ENCODE measurements around the gene FAM162B. TPM values are rescaled to one million over a fixed set of nuclear protein-coding genes. Genes with fewer than 3 reads are reported as not detected.

Gene FAM162B
- total and polyA plus RNA-seq, 8 donors = 5.2 to 105 (median 68.0) TPM

DNA sequence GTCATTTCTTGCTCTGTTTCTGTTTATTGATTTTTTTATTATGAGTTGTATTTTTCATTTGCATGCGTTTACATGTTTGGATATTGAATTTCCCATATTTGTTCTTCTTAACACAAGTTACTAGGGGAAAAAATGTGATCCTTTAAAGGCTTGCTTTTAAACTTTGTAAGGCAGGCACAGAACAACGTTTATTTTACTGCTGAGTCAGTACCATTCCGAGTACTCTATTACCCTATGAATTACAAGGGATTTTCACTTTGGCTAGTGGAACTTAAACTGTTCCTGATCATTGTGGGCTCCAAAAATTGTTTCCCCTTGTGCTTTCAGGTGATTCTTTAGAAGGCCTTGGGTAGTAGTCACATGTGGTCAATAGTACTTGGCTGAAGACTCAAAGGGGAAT is 28.5 kb downstream of the FAM162B start:
- peaks cover 0 to 20% of the 10 kb centered on the region in 2 donors for H3K9me3 ChIP-seq
- no peak overlapping the region for H3K27ac ChIP-seq
- no peak overlapping the region for H3K4me3 ChIP-seq
- H3K27me3 ChIP-seq = no peaks in the 10 kb centered on the region
- TF ChIP-seq, protein P1, sequence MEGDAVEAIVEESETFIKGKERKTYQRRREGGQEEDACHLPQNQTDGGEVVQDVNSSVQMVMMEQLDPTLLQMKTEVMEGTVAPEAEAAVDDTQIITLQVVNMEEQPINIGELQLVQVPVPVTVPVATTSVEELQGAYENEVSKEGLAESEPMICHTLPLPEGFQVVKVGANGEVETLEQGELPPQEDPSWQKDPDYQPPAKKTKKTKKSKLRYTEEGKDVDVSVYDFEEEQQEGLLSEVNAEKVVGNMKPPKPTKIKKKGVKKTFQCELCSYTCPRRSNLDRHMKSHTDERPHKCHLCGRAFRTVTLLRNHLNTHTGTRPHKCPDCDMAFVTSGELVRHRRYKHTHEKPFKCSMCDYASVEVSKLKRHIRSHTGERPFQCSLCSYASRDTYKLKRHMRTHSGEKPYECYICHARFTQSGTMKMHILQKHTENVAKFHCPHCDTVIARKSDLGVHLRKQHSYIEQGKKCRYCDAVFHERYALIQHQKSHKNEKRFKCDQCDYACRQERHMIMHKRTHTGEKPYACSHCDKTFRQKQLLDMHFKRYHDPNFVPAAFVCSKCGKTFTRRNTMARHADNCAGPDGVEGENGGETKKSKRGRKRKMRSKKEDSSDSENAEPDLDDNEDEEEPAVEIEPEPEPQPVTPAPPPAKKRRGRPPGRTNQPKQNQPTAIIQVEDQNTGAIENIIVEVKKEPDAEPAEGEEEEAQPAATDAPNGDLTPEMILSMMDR (IDR thresholded peaks at IDR 0.05) = no peak
- H3K4me1 ChIP-seq = no peaks in the 10 kb centered on the region
- ATAC-seq (no peak), DNase-seq (no peak)
- H3K36me3 ChIP-seq = peaks cover 0 to 32% of the 10 kb centered on the region in 2 donors
- intact Hi-C loops (cut with DNase I) = no loop called here

DNA sequence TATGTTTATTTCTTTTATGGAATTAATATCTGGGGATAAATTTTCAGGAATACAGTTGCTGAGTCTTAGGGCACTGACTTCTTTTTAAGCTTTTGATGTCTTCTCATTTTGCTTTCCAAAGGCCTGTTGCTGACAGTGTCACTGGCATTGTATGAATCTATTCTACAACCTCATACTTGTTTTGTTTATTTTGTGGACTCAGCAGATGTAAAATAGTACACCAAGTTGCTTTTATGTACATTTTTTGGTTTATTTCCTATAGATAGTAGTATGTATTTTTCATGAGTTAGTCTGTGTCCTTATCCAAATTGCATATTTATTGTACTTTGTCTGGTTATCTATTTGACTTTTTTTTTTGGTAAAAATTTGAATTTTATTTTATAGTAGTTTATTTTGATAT is 35.0 kb downstream of the FAM162B start:
- Histone ChIP-seq H3K4me1 (no peaks in the 10 kb centered on the region), H3K27ac (no peak overlapping the region), H3K27me3 (no peaks in the 10 kb centered on the region), H3K4me3 (no peak overlapping the region), H3K36me3 (peaks cover 0 to 51% of the 10 kb centered on the region in 2 donors), H3K9me3 (no peaks in the 10 kb centered on the region)
- TF ChIP-seq, protein P1 (IDR thresholded peaks at IDR 0.05) = no peak
- intact Hi-C loops (cut with DNase I) = no loop called here
- DNase-seq (no peak), ATAC-seq (no peak)

DNA sequence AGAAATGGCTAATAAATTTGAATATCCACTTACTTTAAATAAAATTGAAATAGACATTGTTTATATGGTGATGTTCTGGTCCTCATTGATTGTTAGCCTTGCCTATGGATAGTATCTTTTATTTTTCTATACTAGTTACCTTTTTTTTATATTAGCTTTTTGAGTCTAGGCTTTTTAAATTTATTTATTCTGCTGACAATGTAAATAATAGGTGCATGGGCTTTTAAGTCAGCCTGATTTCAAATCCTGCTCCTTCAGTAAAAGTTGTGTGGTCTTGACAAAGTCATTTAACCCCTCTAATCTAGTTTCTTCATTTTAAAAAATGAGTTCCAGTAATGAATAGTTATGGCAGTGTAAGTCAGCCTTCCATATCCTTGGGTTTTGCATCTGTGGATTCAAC is 38.6 kb downstream of the FAM162B start:
- intact Hi-C loops (cut with DNase I) = no loop called here
- peaks cover 0 to 61% of the 10 kb centered on the region in 2 donors for H3K36me3 ChIP-seq
- H3K27ac ChIP-seq = no peak overlapping the region
- no peak for DNase-seq
- H3K4me3 ChIP-seq = no peak overlapping the region
- no peaks in the 10 kb centered on the region for H3K9me3 ChIP-seq
- no peaks in the 10 kb centered on the region for H3K27me3 ChIP-seq
- TF ChIP-seq, protein P1 (IDR thresholded peaks at IDR 0.05) = no peak
- no peaks in the 10 kb centered on the region for H3K4me1 ChIP-seq
- no peak for ATAC-seq

DNA sequence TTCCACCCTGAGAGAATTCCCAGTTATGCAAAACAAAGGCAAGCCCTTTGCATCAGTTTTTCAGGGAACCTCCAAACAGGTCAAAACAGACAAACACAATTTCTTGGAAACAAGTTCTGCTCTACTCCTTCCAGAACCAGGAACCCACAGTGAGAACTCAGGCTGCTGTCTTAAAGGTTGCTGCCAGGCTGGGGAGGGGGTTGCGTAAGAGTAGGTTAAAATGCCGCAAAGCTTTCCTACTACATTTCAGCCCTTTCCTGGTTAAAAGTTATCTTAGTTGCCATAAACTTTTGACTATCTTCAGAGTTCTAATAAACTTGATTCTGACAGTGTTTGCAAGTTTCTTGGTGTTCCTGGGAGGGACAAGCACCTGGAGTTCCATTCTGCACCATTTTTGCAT is 50.8 kb downstream of the FAM162B start:
- ATAC-seq (no peak), DNase-seq (no peak)
- H3K9me3 ChIP-seq = no peaks in the 10 kb centered on the region
- no peak overlapping the region for H3K4me3 ChIP-seq
- TF ChIP-seq, protein P1 (IDR thresholded peaks at IDR 0.05) = no peak
- no peaks in the 10 kb centered on the region for H3K4me1 ChIP-seq
- H3K27me3 ChIP-seq = no peaks in the 10 kb centered on the region
- no peak overlapping the region for H3K27ac ChIP-seq
- H3K36me3 ChIP-seq = peaks cover 0 to 36% of the 10 kb centered on the region in 2 donors
- intact Hi-C loops (cut with DNase I) = no loop called here

DNA sequence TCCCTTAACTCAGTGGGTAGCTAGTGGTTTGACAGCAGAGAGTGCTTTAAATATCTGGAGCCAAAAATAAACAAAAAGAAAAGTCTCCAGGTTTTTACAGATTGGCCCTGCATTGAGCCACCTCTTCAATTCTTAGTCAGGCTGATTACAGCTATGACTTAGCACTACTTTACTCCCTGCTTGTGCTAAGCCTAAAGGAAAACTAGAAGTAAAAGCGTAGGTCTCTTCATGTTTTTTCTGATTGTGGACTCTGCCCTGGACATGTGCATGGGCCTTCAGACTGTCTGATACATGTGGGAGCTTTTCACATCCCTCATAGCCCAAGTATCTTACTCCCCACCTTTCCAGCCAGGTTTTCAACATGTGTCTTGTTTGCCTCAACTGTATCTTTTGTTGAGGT is 51.2 kb downstream of the FAM162B start:
- intact Hi-C loops (cut with DNase I) = no loop called here
- H3K27me3 ChIP-seq = no peaks in the 10 kb centered on the region
- TF ChIP-seq, protein P1 (IDR thresholded peaks at IDR 0.05) = no peak
- H3K27ac ChIP-seq = no peak overlapping the region
- peaks cover 0 to 36% of the 10 kb centered on the region in 2 donors for H3K36me3 ChIP-seq
- H3K4me3 ChIP-seq = no peak overlapping the region
- H3K9me3 ChIP-seq = no peaks in the 10 kb centered on the region
- DNase-seq (no peak), ATAC-seq (no peak)
- no peaks in the 10 kb centered on the region for H3K4me1 ChIP-seq

Data from left lung (tissue), 10 donors.